NCI-H1105 treated with DMSO at 0.1 percent for 48 hours (cell line): ENCODE measurements around the gene KBTBD8.
A peak's percentile ranks its signal among the peaks of the same experiment; 100 is the strongest.

ENCODE experiments used
- DNase-seq: peaks from one replicate; lab custom pipeline; 2025; lab: John Stamatoyannopoulos, UW

The KBTBD8 gene

DNA sequence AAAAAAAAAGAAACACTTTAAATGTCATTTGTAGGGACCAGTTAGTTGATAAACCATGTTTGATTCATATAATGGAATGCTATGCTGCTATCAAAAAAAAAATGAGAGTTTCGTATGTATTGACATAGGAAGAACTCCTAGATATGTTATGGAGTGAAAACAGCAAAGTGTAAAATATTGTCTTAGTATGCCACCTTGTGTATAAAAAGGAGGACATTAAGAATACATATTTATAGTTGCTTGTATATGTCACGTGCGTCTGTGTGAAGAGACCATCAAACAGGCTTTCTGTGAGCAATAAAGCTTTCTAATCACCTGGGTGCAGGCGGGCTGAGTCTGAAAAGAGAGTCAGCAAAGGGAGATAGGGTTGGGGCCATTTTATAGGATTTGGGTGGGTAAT is 39.5 kb downstream of the KBTBD8 start:
- no peak for DNase-seq

DNA sequence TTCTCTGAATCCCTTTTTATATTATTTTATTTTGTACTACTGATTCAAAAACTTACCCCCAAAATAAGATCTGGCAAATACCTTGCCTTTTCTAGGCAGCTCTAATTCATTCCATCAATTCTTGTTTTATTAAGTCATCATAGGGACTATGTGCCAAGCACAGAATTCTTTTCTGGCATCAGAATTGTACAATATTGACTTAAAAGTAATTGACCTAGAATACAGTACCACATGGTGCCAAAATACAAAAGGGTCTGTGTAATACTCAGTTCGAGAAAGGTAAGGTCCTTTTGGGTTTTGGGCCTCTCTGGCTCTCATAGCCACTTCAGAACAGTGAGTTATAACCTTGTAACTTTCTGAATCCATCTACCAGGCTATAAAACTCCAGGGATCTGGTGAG is 46.2 kb downstream of the KBTBD8 start:
- no peak for DNase-seq

DNA sequence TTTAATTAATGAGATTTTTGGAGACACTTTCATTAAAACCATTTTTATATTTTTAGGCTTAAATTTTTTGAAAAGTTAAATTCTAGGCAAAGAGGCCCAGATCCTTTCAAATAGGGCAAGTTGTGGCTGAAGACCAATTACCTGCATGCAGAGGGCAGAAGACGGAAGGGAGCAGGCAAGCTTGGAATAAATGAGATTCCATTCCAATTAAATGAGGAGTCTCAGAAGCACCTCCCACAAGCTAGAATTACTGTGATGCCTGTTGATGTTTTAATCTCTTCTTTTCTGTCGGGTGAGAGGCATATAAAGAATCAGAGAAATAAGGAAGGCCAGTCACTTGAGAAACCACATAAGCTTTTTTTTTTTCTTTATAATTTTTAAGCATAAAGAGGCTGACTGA is 46.8 kb downstream of the KBTBD8 start:
- no peak for DNase-seq

DNA sequence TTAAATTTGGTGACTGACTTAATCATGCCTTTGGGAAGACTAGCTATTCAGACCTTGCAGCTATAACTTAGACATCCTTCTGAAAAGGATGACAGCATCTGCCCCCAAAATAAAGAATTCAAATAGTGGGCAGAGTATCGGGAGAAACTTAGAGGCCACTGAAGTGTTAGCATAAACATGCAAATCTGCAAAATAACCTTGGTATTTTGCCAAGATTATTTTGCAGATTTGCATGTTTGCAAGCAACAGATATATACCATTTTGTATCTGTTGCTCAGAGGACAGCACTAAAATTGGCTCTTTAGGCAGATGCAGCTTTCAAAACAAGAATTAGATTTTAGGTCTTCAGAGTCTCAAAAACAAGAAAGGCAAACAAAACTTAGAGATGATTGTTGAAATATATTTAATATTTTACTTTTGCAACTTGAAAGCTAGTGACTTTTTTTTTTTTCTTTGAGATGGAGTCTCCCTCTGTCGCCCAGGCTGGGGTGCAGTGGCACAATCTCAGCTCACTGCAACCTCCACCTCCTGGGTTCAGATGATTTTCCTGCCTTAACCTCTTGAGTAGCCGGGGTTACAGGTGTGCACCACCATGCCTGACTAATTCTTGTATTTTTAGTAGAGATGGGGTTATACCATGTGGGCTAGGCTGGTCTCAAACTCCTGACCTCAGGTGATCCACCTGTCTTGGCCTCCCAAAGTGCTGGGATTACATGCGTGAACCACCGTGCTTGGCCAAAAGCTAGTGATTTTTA is 47.8 kb downstream of the KBTBD8 start:
- no peak for DNase-seq

DNA sequence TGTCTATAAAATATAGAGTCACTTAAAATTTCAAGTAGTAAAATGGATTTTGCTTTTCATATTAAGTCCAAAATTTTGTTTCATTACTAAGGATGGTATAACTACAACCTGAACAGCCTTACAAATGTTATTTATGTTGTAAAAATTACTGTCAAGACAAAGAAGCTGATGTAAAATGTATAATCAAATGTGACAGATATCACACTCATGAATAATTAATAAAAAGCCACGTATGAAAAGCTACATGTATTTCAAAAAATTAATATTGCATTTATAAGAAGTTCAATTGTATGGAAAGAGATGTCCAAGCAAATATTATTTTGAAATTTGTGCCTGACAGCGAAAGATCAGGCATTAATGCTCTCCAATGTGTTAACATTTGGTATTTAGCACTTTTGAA is 48.9 kb downstream of the KBTBD8 start:
- no peak for DNase-seq

DNA sequence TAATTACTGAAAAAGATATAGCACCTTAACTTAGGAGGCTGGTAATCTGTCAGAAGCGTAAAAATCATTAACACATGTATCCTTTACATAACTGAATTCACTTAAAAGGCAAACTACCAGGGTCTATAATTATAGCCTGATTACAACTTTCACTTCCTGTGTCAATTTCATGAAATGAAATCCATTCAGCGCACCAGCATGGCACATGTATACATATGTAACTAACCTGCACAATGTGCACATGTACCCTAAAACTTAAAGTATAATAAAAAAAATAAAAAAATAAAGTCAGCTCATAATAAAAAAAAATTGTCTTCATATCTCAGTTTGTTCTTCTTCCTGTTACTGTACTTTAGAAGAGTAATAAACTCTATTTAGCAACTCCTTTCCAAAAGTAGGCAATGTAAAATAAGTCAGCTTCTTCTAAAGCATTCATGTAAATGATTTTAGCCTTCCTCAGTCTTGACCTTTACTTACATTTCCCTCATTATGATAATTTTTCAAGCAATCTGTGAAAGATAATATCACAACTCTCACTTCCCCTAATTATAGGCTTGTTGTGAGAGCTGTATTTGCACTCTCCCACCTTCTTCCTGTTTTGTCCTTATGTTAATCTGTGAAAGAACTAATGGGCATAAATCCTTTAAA is 50.1 kb downstream of the KBTBD8 start:
- DNase-seq, result peak; percentile 44

DNA sequence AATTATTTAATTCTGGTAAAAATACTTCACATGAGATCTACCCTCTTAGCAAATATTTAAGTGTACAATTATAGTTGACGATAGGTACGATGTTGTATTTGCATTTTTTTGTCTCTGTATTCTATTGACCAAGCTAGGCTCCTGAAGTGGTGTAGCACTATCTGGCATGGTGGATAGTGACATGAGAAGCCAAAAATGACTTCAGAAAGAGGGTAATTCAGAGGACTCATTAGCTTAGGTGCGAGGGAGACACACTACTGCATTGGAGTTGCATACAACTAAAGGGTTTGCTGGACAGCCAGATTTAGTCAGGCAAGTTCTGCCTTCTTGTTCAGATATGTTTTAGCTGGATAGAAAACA is 50.6 kb downstream of the KBTBD8 start:
- DNase-seq, result peak; percentile 44

DNA sequence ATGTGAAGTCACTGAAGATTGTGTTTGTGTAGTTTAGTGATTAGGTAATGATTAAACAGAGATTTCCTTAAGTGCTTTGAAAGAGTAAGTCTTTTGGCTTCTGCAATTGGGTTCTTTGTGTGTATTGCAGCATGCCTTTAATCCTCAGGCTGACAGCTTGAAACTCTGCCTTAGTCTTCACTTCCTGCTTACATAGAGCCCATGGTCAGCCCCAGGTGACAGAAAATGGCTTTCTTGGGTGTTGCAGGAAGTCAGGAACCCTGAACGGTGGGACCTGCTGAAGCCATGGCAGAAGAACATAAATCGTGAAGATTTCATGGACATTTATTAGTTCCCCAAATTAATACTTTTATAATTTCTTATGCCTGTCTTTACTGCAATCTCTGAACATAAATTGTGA is 61.3 kb downstream of the KBTBD8 start:
- DNase-seq, result no peak
